Stimulated activated CD4-positive, alpha-beta T cell treated with anti-CD3 and anti-CD28 coated beads, TNF-alpha, amount 100 ng/mL, for 4 hours (primary cell): Measurements from ENCODE around the gene MITF.
"Not testable (repeated sequence)": the region's sequence is repeated elsewhere in the genome, so short reads cannot be mapped to it uniquely, and the experiment has no call there.

Source experiments
- DNase-seq, 3 experiments: peaks; one replicate each; pipeline ENCODE4 v3.0.0-alpha.2; 2020; ENCODE audit warnings: low read depth in 3 of 3

The MITF gene

DNA sequence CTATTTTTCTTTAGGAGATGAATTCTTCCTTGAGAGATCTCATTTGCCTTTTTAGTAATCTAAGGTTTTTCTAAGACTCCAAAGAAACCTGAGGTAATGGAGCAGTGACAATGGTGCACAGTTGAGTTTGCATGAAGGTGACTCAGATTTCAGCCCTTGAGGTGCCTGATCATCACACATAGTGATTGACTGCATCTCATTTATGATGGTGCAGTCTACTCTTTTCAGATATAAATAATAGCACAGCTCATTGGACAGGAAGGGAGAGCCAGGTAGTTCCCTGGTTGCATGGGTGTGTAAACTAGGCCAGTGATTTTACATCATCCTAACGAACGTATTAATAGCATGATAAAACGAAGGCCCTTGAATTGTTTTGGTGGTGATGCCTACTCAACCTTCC, 174.2 kb downstream of the MITF start:
- DNase-seq: no peak

DNA sequence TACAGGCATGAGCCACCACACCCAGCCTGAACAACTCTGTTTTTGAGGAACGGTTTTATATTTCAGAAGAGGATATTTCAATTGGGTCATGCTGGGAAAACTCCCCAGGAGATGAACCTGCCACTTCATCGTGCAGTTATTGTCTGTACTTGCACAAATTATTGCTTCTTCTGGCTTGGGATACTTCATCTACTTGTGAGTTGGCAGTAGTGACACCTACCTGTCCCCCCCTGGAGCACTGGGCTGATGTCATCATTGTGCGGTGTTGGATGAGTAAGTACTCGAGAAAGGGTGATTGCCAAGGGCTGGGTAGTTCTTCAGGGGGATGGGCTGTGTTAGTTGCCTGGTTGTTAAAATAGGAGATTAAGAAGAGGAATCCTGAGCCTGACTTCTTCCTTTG, 175.1 kb downstream of the MITF start:
- no peak for DNase-seq

DNA sequence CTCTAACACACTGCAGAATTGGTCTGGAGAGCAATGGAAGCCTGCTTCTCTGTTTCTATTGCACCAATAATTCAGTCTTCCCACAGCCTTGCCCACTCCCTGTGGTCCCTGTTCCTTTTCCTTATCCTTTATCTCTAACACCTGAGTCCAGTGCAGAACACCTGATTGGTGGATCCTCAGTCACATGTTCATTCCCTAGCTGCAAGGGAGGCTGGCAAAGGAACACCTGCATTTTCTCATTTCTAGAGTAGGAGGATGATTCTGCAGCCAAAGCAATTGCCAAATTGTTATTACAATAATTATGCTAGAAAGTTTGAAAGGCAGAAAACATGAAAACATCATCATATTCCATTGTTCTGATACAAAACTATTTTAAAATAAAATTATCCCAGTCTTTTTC, 176.5 kb downstream of the MITF start:
- DNase-seq: no peak

DNA sequence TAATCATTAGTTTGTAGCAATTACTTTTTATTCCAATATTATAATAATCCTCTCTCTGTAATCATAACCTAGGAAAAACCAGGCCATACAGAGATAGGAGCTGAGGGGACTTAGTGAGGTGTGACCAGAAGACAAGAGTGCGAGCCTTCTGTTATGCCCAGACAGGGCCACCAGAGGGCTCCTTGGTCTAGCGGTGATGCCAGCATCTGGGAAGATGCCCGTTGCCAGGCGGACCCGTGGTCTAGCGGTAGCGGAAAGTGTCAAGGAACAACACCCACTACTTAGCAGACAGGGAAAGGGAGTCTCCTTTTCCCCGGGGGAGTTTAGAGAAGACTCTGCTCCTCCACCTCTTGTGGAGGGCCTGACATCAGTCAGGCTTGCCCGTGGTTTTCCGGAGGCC, 180.7 kb downstream of the MITF start:
- not testable (repeated sequence) for DNase-seq

DNA sequence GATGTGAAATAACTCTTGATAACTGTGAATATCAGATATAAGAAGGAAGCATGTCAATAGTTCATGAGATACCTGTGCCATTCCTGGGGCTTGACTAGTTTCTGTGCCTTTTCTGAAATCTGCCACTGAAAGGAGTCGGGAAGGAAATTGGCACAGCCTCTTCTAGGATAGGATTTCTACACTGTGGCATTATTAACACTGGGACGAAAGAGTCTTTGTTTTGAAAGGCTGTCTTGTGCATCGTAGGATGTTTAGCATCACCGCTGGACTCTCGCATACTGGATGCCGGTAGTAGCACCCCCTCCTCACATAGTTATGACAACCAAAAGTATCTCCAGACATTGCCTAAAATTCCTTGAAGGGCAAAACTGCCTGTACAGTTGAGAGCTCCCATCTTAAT, 182.4 kb downstream of the MITF start:
- DNase-seq: no peak

DNA sequence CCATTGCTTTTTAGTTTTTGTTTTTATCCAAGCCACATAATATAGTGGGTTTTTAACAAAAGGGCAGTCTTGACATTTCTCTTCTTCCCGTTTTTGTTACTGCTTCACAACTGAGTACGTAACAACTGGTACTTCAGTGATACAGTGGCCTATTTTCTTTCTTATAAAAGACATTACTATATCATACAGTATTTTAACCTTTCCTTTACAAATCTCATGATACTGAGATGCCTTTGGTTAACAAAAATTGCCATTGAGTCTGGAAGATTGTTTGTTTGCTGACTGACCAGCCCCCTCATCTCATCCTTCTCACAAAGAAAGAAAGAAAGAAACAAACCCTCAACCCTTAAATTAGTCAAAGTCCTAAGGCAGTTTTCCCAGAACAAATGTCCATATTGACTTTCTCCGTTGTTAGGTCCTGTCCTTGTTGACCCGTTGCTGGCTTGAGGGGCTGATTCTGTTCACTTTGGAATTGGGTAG, 183.3 kb downstream of the MITF start:
- no peak for DNase-seq

DNA sequence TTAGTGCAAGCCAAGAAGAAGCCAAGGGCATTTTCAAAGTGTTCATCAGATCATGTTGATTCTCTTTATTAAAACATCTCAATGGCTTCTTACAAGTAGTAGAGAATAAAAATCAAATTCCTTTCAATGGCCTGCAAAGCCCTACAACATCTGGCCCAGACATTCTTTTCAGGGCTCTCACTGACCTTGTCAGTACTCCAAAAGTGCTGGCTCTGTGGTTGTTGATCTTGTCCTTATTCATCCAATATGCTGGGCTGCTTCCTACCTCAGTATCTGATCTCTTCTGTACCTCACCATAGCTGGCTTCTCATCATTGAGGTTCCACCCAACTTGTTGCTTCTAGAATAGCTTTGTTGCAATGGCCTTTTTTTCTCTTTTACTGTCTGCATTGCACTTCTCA, 186.2 kb downstream of the MITF start:
- no peak for DNase-seq

DNA sequence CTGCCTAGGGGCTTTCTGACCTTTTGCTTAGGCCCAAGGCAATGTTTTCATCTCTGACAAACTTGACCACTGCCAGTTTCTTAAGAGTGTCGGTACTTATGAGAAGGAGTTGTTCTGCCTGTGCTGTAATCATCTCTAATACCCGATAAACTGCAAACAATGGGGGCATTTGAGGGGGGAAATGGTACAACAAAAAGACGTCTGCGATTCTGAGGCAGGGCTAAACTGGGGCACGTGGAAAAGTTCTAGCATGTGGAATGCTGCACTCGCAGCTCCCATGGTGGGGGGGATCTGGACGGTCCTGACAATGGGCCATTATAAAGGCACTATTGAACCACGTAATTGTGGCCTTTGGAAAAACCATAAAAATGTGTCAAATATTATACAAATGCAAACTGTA, 187.1 kb downstream of the MITF start:
- no peak for DNase-seq

DNA sequence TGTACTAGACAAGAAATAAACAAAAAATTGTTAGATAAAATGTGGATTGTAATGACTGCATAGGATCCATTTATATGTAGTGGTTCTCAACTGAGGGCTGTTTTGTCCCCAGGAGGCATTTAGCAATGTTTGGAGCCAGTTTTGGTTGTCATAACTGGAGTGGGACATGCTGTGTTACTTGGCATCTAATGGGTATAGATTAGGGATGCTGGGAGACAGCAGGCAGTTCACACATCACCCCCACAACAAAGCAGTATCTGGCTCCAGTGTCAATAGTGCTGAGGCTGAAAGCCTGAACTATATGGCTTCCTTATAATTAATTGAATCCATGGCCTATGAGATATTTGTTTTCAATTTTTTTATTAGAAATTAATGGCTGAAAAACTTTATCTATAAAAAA, 188.3 kb downstream of the MITF start:
- DNase-seq: no peak

DNA sequence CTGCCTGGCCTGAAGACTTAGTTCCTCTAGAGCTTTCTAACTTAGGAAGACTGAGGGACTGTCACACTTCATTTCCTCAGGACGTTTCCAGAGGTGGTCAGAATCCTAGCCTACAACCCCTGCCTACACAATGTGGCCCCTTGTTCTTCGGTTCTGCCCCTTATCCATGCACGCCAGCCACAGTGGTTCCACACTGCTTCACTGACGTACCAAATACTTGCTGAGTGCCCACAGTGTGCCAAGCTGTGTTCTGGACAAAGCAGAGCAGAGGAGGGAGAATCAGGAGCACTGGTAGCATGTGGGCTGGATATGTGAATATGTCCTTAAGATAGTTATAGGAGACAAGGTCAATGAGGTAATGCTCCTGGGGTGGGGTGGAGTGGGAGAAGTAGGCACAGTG, 189.8 kb downstream of the MITF start:
- DNase-seq: no peak

DNA sequence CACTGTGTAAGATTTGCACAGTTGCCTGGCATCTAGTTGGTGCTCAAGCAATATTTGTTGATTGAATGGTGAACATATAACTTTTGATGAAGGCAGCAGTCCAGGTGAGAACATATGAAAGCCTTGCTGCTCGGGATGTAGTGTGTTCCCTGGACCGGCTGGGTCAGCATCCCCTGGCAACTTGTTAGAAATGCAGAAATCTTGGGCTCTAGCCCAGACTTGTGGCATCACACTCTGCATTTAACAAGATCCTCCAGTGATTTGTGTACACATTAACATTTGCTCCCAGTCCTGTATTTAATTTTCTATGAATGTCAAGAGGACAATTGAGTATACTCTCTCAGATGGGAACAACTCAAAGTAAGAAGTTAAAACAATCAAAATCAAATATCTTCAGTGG, 191.3 kb downstream of the MITF start:
- no peak for DNase-seq

DNA sequence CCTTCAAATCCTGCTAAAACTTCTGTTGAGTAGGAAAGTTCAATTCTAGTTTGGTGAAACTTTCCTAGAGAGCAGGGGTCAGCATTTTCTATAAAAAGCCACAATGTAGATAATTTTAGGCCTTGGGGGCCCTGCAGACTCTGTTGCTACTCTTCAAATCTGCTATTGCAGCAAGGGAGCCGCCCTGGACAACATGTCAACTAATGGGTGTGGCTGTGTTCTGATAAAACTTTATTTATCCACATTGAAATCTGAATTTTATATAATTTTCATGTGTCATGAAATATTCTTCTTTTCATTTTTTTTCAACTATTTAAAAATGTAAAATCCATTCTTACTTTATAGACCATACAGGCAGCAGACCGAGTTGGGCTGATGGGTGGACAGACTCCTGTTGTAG, 192.8 kb downstream of the MITF start:
- DNase-seq: no peak

DNA sequence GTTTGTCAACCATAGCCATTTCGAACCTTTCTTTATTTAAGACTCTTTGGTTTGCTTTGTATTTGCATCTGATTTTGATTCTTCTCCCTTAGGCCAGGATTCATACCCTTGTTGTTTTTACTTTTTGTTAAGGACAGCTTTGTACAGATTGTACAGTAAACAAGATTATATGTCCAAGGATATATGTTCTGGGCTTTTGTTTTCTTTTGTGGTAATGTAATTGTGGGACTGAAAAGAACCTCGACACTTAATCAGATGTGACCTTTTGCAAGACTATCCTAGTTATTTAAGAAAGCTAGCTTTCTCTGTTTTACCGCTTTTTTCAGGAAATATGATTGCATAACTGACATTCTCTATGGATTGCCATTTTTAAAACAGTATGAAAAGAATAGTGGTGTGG, 193.2 kb downstream of the MITF start:
- no peak for DNase-seq

DNA sequence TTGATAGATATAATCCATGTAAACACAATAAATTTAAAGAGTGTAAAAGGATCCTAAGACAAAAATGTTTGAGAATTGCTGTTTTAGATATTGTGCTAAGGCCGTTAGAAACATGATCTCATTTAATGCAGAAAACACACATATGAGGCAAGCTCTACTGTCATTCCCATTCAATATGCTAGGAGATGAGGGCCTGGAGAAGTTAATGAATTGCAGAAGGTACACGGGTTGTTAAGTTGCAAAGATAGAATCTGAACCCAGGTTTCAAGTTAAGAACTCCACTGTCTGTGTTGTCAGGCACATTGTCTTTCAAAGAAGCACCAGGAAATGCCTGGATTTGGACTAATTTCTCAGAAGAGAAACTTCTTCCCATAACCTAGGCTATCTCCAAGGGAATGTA, 195.1 kb downstream of the MITF start:
- no peak for DNase-seq

DNA sequence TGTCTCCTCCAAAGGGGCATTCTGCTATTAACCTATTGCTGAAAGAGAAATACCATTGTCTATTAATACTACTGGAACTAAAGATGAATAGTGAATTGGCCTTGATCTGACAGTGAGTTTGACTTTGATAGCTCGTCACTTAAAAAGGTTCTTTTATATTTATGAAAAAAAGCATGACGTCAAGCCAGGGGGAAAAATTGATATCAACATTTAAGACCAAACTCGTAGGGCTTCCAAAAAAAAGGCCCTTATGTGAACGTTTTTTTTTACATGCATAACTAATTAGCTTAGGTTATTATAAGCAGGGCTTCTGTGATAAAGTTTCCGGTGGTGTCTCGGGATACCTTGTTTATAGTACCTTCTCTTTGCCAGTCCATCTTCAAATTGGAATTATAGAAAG, 197.0 kb downstream of the MITF start:
- no peak for DNase-seq

DNA sequence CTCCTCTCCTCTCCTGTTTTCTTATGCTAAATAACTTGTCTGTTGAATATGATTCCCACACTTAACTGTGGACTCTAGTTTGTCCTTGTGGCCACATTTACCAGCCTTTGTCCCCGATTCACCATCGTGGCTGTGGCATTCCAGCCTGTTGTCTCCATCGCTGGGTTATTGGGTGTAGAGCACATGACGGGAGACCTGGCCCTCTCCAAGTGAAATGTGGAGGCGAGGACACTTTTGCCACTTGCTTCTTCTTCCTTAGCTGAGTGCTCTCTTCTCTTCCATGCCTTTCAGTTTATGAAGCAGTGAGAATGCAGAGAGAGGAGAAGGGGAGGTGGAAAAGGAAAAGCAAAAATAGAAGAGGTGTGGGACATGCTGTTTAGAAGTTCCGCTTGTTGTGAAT, 198.8 kb downstream of the MITF start:
- no peak for DNase-seq

DNA sequence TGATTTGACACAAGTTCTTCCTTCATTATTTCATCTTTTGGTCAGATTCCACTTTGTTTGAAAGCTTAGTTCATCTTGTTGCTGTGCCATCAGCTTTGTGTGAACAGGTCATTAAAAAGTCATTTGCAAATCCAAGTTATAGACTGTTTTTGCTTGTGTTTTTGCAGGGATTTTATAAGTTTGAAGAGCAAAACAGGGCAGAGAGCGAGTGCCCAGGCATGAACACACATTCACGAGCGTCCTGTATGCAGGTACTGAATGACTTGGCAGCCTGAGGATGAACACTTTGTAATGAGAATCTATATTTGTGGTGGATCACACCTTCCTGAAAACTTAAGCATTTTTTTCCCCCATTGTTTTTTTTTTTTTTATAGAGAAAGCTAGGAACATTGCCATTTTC, 199.7 kb downstream of the MITF start:
- no peak for DNase-seq

DNA sequence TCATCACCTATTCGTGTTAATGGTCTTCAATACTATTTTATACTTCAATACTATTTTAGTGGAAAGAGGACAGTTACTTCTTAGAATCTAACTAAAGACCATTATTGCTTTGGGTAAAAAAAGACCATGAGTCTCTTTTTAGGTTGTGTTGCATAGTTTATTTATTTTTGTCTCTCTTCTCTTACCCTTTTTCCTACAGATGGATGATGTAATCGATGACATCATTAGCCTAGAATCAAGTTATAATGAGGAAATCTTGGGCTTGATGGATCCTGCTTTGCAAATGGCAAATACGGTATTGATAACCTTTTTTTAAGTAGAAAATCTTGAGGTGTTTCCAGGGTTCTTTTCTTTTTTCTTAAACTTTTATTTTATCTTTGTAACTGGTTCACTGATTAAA, 201.8 kb downstream of the MITF start:
- no peak for DNase-seq

DNA sequence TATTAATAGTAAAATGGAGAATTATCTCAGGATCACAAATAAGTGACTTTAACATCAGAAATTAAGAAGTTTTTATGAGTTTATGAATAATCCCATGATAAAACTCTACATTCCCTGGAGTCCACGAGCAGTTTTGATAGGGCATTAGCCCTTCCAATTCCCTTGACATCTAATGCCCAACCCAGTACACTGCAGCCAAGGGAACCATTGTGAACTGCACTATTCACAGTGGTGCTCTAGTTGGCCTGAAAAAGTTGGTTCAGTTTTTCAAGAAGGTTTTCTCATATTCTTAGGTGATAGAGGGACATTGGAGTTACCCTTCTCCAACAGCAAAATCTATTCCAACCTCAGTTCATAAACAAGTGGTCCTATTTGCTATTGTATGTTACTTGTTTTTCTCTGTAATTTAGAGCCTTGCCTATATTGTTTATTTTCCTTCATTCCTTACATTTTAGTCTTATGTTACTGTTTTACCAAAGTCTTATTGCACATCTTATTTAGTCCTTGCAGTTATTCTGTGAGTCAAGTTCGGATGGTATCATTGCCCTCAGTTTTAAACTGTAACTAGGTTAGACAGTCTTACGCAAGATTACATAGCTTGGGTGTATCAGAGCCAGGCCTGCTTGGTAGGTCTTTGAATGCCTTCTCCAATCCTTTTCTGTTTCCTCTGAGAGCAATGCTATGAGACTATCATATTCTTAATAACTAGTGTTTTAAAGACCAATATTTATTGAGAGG, 202.3 kb downstream of the MITF start:
- DNase-seq: no peak

DNA sequence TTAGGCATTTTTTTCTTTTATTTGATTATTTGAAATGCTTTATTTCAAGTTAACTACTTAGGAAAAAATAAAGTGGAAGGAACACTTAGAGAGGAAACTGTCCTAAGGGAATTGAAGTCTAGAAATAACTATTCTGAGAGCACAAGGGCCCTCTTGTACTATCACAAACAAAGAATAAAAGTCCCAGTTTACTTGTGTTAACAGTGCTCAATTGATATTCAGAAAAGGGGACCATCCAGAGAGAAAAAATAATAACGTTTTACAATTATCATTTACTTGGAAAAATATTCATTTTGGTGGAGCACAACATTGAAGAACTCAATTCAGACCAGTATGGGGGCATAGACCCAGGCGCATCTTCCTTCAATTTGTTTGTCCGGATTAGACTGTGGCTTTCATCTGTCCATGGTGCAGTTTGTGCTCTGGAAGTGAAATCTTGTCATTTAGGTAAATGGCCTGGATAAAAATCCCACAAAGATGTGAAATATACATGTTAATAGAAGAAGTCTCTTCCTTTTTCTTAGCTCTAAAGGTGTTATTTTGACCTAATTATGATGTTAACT, 205.7 kb downstream of the MITF start:
- DNase-seq: no peak

DNA sequence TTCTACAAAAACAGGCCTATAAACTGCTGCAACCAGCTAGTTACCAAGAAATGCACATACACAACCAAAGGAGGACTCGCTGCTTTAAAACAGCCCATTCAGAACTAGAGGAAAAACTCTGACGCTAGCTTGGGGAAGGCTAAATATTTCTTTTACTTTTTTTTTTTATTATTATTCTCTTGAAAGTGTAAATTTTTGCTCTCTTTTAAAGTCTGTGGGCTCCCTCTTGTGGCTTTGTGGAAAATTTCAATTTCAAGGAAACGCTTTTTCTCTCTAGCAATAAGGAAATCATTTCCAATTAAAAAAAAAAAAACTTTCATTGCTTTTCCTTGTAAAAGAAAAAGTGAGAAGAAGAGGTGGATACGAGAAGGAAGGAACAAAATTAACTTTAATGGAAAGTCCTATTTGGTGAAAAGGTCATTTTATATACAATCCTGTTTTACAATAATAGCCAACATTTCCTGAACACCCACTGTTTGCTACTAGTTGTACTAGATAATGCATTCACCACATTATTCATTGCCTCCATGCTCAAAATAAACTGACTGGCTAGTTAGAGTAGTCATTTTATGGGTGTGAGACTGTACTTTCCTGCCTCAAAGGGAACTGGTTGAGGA, 209.1 kb downstream of the MITF start:
- no peak for DNase-seq

DNA sequence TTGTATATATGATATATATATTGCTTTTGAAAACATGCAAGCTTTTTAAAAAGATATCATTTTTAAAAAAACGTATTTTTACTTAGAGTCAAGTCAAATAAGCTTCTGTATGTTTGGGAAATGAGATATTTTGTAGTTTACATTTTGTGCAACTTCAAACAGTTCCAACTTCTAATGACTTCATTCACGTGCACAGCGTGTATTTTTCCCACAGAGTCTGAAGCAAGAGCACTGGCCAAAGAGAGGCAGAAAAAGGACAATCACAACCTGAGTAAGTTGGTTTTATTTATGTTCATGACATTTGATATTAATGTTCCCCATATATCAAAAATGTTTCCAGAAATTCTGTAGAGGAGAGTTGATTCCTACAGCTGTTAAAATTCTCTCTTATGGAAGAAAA, 212.4 kb downstream of the MITF start:
- DNase-seq: no peak

DNA sequence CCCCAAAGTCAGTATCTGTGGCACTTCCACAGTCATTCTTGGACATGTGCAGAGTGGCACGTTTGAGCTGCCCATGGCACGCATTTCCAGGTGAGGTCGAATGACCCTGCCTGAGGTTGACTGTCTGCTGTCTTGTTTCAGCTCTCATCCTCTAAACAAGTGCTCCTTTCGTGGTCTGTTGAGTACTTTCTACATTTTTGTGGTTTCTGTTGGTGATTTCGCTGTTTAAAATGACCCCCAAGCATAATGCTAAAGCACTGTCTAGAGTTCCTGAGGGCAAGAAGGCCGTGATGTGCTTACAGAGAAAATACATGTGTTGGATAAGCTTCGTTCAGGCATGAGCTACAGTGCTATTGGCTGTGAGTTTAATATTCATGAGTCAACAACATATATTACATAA, 220.3 kb downstream of the MITF start:
- no peak for DNase-seq
